GM12878 (cell line): ENCODE data around the gene NKG7. TPM values are rescaled to one million over a fixed set of nuclear protein-coding genes. Genes with fewer than 3 reads are reported as not detected.

Source experiments
- ATAC-seq: fragments of 200-7000 bp; cut with Tn5 transposase; 3 replicates; pipeline ENCODE4 v1.9.1; 2020; ENCODE audit warnings: mild to moderate bottlenecking, moderate library complexity
- BruUV-seq: library from RNA; stranded (reverse); fragments of 400-500 nt; replicated peaks from 2 replicates; lab custom pipeline; 2021; lab: Mats Ljungman, UMichigan
- CTCF ChIA-PET: fragments of 300-600 bp; sonication (Branson Sonifier 250); formaldehyde crosslinking; extraction: SDS; loops from one replicate; lab custom pipeline; 2021; ENCODE audit warnings: inconsistent platforms; lab: Yijun Ruan, JAX
- POLR2A ChIA-PET: fragments of 350-600 bp; formaldehyde crosslinking; extraction: SDS; loops from one replicate; lab custom pipeline; 2021; ENCODE audit warnings: inconsistent platforms; lab: Charles Lee
- RAD21 ChIA-PET: fragments of 300-600 bp; sonication (Branson Sonifier 250); formaldehyde crosslinking; loops from one replicate; lab custom pipeline; 2023; ENCODE audit warnings: antibody characterized with exemption; ENCODE audit not compliant: unreplicated experiment; lab: Charles Lee
- SMC1A ChIA-PET: fragments of 300-600 bp; sonication (Branson Sonifier 250); formaldehyde crosslinking; loops from one replicate; lab custom pipeline; 2023; ENCODE audit not compliant: unreplicated experiment, uncharacterized antibody; lab: Charles Lee
- DNase-seq: peaks from one replicate; pipeline ENCODE4 v3.0.0-alpha.2; 2011; ENCODE audit warnings: low read depth, low spot score
- FAIRE-seq: peaks from 3 replicates; lab custom pipeline; 2011; peaks lifted over from hg19 to GRCh38; lab: Jason Lieb, UNC
- H2AFZ ChIP-seq: 2 replicates; pipeline ENCODE4 v1.6.0; 2011; ENCODE audit warnings: low read depth, low read length, control low read depth; ENCODE audit not compliant: control insufficient read depth
- H3K27ac ChIP-seq: 2 replicates; pipeline ENCODE4 v1.5.1; 2011; ENCODE audit warnings: control low read depth; ENCODE audit not compliant: control insufficient read depth, insufficient read depth
- H3K27me3 ChIP-seq, 2 experiments: replicated peaks in 1 of 2; 2 replicates each; pipeline versions ENCODE4 v1.6.0 to v1.6.1; 2011; ENCODE audit warnings: low read length in 1 of 2; ENCODE audit not compliant: control insufficient read depth in 2 of 2, insufficient read depth in 2 of 2
- H3K36me3 ChIP-seq, 2 experiments: 2 replicates each; pipeline ENCODE4 v1.5.1; 2011; ENCODE audit warnings: low read length in 1 of 2; ENCODE audit not compliant: control insufficient read depth in 2 of 2, insufficient read depth in 2 of 2
- H3K4me1 ChIP-seq: 2 replicates; pipeline ENCODE4 v1.6.1; 2011; ENCODE audit warnings: mild to moderate bottlenecking, low read length, moderate library complexity, mixed read lengths; ENCODE audit not compliant: control insufficient read depth, insufficient read depth
- H3K4me2 ChIP-seq: 2 replicates; pipeline ENCODE4 v1.6.0; 2011; ENCODE audit warnings: control low read depth; ENCODE audit not compliant: control insufficient read depth, insufficient read depth
- H3K4me3 ChIP-seq: fragments of 200-600 bp; sonication (generic); 2 replicates; pipeline ENCODE4 v1.5.1; 2016
- H3K79me2 ChIP-seq: 2 replicates; pipeline ENCODE4 v1.6.0; 2011; ENCODE audit warnings: low read length; ENCODE audit not compliant: control insufficient read depth, insufficient read depth
- H3K9ac ChIP-seq: 2 replicates; pipeline ENCODE4 v1.8.0; 2011; ENCODE audit warnings: low read length, control low read depth, mixed read lengths; ENCODE audit not compliant: control insufficient read depth, insufficient read depth
- H3K9me3 ChIP-seq: replicated peaks from 3 replicates; pipeline ENCODE4 v1.5.1; 2011; ENCODE audit warnings: mild to moderate bottlenecking, low read length; ENCODE audit not compliant: control insufficient read depth, insufficient read depth
- H4K20me1 ChIP-seq: 2 replicates; pipeline ENCODE4 v1.6.0; 2011; ENCODE audit not compliant: control insufficient read depth, insufficient read depth
- ATF7 ChIP-seq: fragments of 450-650 bp; IDR thresholded peaks from 2 replicates; pipeline ENCODE4 v1.6.1; 2016; ENCODE audit warnings: low read depth, mild to moderate bottlenecking
- CBFB ChIP-seq: IDR thresholded peaks from 2 replicates; pipeline ENCODE4 v1.6.1; 2016; ENCODE audit warnings: antibody characterized with exemption, low read depth
- CBX5 ChIP-seq: sonication (generic); IDR thresholded peaks from 2 replicates; pipeline ENCODE4 v1.6.1; 2016; ENCODE audit warnings: low read depth, moderate library complexity, mild to moderate bottlenecking, inconsistent platforms
- DPF2 ChIP-seq: fragments of 450-650 bp; IDR thresholded peaks from 2 replicates; pipeline ENCODE4 v1.6.1; 2017; ENCODE audit warnings: mild to moderate bottlenecking
- EED ChIP-seq: sonication (generic); IDR thresholded peaks from 2 replicates; pipeline ENCODE4 v1.6.1; 2016; ENCODE audit warnings: antibody characterized with exemption, low read depth
- MXI1 ChIP-seq: fragments of 150-350 bp; IDR thresholded peaks from 2 replicates; pipeline ENCODE4 v1.6.1; 2011; ENCODE audit warnings: low read depth, mild to moderate bottlenecking, inconsistent platforms, low read length, improper control_type of control experiment
- NFYB ChIP-seq: IDR thresholded peaks from 2 replicates; pipeline ENCODE4 v1.6.1; 2011; ENCODE audit warnings: low read depth, mild to moderate bottlenecking, low read length, improper control_type of control experiment, moderate library complexity; ENCODE audit not compliant: insufficient read depth
- PAX5 ChIP-seq: IDR thresholded peaks from 2 replicates; pipeline ENCODE4 v1.6.1; 2011; ENCODE audit warnings: low read depth, low read length, borderline replicate concordance
- RELA ChIP-seq: fragments of 450-650 bp; IDR thresholded peaks from 2 replicates; pipeline ENCODE4 v1.8.0; 2014; ENCODE audit warnings: borderline replicate concordance; ENCODE audit not compliant: partially characterized antibody
- SUZ12 ChIP-seq: fragments of 200-600 bp; sonication (generic); IDR thresholded peaks from one replicate; pipeline ENCODE4 v1.6.1; 2018; ENCODE audit warnings: antibody characterized with exemption, mild to moderate bottlenecking; ENCODE audit not compliant: unreplicated experiment
- TCF12 ChIP-seq: IDR thresholded peaks from 2 replicates; pipeline ENCODE4 v1.6.1; 2011; ENCODE audit warnings: low read depth, mild to moderate bottlenecking, low read length
- YY1 ChIP-seq: IDR thresholded peaks from 2 replicates; pipeline ENCODE4 v1.6.1; 2011; ENCODE audit warnings: low read depth, mild to moderate bottlenecking, low read length
- ZNF207 ChIP-seq: fragments of 450-650 bp; IDR thresholded peaks from 2 replicates; pipeline ENCODE4 v1.6.1; 2014; ENCODE audit warnings: antibody characterized with exemption, mild to moderate bottlenecking, borderline replicate concordance
- WGBS: methylation state at CpG from one replicate; pipeline ENCODE4 v1.1.6; 2016; ENCODE audit warnings: low lambda C conversion rate; ENCODE audit not compliant: insufficient replicate concordance, insufficient coverage; ENCODE audit errors: missing lambda C conversion rate; 5-methylcytosine and 5-hydroxymethylcytosine counted together
- in situ Hi-C: fragments of 300-500 bp; cut with MboI; formaldehyde crosslinking; loops from 9 replicates; pipeline ENCODE4 v1.14.3; 2018; ENCODE audit warnings: mixed read lengths
- intact Hi-C: fragments of 100-400 bp; cut with micrococcal nuclease; formaldehyde crosslinking; loops from one replicate; pipeline ENCODE4 v1.14.2; 2022; ENCODE audit not compliant: unreplicated experiment
- polyA plus RNA-seq, 11 experiments: library from polyadenylated mRNA; depleted of rRNA in 4 of 11; unstranded in 6 of 11; stranded (reverse) in 5 of 11; fragments of >200 nt; fragmentation: Nextera tagmentation in 4 of 11; fragmentation: Illumina TruSeq in 1 of 11; extraction: Ambion mirVana in 4 of 11; extraction: Trizol in 1 of 11; gene quantifications; 1 replicate in 1 of 11; 2 replicates in 10 of 11; pipeline versions ENCODE4 v1.2.1 to v1.2.3, GENCODE V29; 2011 to 2016; ENCODE audit warnings: inconsistent platforms in 2 of 11, missing spikeins in 2 of 11, low read depth in 1 of 11
- total RNA-seq, 4 experiments: library from RNA; depleted of rRNA in 3 of 4; stranded (reverse); fragments of >200 nt in 3 of 4; fragmentation: Illumina TruSeq in 1 of 4; extraction: Trizol in 1 of 4; gene quantifications; 2 replicates each; pipeline versions ENCODE4 v1.2.1 to v1.2.3, GENCODE V29; 2013 to 2021
- TF ChIP-seq, protein P1 (sequence below): fragments of 450-650 bp; formaldehyde crosslinking; IDR thresholded peaks from 2 replicates; pipeline ENCODE4 v1.5.0; 2022; ENCODE audit warnings: mild to moderate bottlenecking, missing genetic modification characterization
- TF ChIP-seq, protein P2 (sequence below): fragments of 150-350 bp; IDR thresholded peaks from 2 replicates; pipeline ENCODE4 v1.6.1; 2014; ENCODE audit warnings: mild to moderate bottlenecking, low read depth, low read length
- TF ChIP-seq, protein P3 (sequence below): IDR thresholded peaks from 2 replicates; pipeline ENCODE4 v1.6.1; 2012; ENCODE audit warnings: low read depth, low read length, improper control_type of control experiment

Gene NKG7
- total and polyA plus RNA-seq, 10 of the 15 experiments (the other 5 are each of a cell fraction or from before 2014, with no cell fraction given): 10.0 to 48.7 (median 22.3) TPM

DNA sequence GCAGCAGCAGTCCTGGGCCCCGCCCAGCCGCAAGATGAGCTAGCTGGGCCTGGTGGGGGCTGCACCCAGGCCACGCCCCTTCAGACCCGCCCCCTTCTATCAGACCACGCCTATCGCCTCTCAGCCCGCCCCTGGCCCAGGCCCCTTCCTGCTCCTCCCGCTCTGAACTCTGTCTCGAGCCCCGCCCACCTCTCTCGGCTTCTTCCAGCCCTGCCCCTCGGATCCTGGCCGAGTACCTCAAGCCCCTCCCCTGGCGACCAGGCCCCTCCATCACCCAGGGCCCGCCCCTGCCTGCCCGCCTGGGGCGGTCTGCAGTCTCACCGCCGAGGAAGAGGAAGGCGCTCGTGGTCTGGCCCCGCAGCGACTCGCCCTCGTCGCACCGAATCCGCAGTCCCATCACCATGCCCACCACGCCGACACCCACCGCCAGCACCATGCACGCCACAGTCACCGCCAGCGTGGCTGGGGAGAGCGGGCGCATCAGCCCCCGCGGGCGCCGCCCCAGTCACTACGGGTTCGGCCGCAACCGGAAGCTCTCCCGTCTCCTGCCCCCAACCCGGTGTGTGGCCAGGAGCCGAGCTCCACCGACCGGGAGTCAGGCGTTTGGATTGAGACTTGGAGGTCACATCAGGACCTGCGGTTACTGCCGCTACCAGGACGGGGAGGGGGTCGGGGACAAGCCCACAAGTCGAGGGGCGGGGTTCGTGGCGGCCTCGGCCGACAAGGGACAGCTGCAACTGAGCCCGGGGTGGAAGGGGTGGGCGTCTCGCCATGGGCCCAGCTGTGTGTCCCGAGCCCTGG is 4.7 kb downstream of the NKG7 start:
- peak; percentile 95 for FAIRE-seq
- H3K27me3 ChIP-seq: no peaks in the 10 kb centered on the region
- H3K79me2 ChIP-seq: peaks cover 18% of the 10 kb centered on the region
- peak overlapping the region; percentile 80 for H3K9ac ChIP-seq
- H3K9me3 ChIP-seq: no peaks in the 10 kb centered on the region
- peak overlapping the region; percentile 82 for H3K4me3 ChIP-seq
- H3K4me1 ChIP-seq: peaks cover 24% of the 10 kb centered on the region
- no peaks in the 10 kb centered on the region for H3K36me3 ChIP-seq
- CTCF ChIA-PET: interaction anchor here (0.6 to 2.4 kb wide), 8 partner anchors 8 to 73 kb away, joined by 3 to 12 read pairs (median 4); no protein-coding TSS in a partner anchor
- POLR2A ChIA-PET: interaction anchor here (1.0 to 2.8 kb wide), 9 partner anchors 9 to 74 kb away, joined by 3 to 64 read pairs (median 7); partner anchors contain the start of genes C19orf84 and SIGLEC10
- peak overlapping the region; percentile 56 for H3K27ac ChIP-seq
- H2AFZ ChIP-seq: peak overlapping the region; percentile 85
- intact Hi-C loops (loop anchor here (1.0 to 2.0 kb wide), 2 partner anchors 27 to 29 kb away; no protein-coding TSS in a partner anchor), in situ Hi-C loops (loop anchor here (10.0 to 25.0 kb wide), 2 partner anchors 553 to 1030 kb away; partner anchors contain the start of gene KCNC3)
- SMC1A ChIA-PET: interaction anchor here (0.6 to 1.9 kb wide), 5 partner anchors 8 to 50 kb away, joined by 3 to 10 read pairs (median 5); partner anchors contain the start of gene SIGLEC10
- DNase-seq: peak; percentile 96
- WGBS: 1% methylated on average over 53 of the region's 64 CpGs
- H3K4me2 ChIP-seq: peak overlapping the region; percentile 89
- BruUV-seq: TSS peak; percentile 91
- ATAC-seq: peak; percentile 88
- RAD21 ChIA-PET: interaction anchor here (0.5 to 2.3 kb wide), 7 partner anchors 8 to 49 kb away, joined by 3 to 34 read pairs (median 6); partner anchors contain the start of gene SIGLEC10
- H4K20me1 ChIP-seq: no peaks in the 10 kb centered on the region
- TF ChIP-seq EED: peak; percentile 44
- TF ChIP-seq, protein P1, sequence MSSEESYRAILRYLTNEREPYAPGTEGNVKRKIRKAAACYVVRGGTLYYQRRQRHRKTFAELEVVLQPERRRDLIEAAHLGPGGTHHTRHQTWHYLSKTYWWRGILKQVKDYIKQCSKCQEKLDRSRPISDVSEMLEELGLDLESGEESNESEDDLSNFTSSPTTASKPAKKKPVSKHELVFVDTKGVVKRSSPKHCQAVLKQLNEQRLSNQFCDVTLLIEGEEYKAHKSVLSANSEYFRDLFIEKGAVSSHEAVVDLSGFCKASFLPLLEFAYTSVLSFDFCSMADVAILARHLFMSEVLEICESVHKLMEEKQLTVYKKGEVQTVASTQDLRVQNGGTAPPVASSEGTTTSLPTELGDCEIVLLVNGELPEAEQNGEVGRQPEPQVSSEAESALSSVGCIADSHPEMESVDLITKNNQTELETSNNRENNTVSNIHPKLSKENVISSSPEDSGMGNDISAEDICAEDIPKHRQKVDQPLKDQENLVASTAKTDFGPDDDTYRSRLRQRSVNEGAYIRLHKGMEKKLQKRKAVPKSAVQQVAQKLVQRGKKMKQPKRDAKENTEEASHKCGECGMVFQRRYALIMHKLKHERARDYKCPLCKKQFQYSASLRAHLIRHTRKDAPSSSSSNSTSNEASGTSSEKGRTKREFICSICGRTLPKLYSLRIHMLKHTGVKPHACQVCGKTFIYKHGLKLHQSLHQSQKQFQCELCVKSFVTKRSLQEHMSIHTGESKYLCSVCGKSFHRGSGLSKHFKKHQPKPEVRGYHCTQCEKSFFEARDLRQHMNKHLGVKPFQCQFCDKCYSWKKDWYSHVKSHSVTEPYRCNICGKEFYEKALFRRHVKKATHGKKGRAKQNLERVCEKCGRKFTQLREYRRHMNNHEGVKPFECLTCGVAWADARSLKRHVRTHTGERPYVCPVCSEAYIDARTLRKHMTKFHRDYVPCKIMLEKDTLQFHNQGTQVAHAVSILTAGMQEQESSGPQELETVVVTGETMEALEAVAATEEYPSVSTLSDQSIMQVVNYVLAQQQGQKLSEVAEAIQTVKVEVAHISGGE (CRISPR knock-in tag): no peak
- TF ChIP-seq, protein P2, sequence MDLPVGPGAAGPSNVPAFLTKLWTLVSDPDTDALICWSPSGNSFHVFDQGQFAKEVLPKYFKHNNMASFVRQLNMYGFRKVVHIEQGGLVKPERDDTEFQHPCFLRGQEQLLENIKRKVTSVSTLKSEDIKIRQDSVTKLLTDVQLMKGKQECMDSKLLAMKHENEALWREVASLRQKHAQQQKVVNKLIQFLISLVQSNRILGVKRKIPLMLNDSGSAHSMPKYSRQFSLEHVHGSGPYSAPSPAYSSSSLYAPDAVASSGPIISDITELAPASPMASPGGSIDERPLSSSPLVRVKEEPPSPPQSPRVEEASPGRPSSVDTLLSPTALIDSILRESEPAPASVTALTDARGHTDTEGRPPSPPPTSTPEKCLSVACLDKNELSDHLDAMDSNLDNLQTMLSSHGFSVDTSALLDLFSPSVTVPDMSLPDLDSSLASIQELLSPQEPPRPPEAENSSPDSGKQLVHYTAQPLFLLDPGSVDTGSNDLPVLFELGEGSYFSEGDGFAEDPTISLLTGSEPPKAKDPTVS: no peak
- peak; percentile 66 for TF ChIP-seq RELA
- peak; percentile 65; the same call in 1 of the 2 replicates for TF ChIP-seq NFYB
- no peak for TF ChIP-seq SUZ12
- no peak for TF ChIP-seq CBX5
- TF ChIP-seq, protein P3, sequence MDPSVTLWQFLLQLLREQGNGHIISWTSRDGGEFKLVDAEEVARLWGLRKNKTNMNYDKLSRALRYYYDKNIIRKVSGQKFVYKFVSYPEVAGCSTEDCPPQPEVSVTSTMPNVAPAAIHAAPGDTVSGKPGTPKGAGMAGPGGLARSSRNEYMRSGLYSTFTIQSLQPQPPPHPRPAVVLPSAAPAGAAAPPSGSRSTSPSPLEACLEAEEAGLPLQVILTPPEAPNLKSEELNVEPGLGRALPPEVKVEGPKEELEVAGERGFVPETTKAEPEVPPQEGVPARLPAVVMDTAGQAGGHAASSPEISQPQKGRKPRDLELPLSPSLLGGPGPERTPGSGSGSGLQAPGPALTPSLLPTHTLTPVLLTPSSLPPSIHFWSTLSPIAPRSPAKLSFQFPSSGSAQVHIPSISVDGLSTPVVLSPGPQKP: 0 out of 2 replicates have a peak, but pooled peaks have one; percentile 25
- TF ChIP-seq PAX5: 0 out of 2 replicates have a peak, but pooled peaks have one; percentile 26
- peak; percentile 8; the same call in 1 of the 2 replicates for TF ChIP-seq TCF12
- TF ChIP-seq CBFB: no peak; the same call in 1 of the 2 replicates
- peak; percentile 67; the same call in 1 of the 2 replicates for TF ChIP-seq ZNF207
- 0 out of 2 replicates have a peak, but pooled peaks have one; percentile 21 for TF ChIP-seq YY1
- TF ChIP-seq MXI1: peak; percentile 71
- 0 out of 2 replicates have a peak, but pooled peaks have one; percentile 16 for TF ChIP-seq ATF7
- TF ChIP-seq DPF2: peak; percentile 80
